Measurements from ENCODE around the gene OR2A14.

GRCh38 chr7:144122876-144123275, at the start of gene OR2A14:
- TF ChIP-seq POLR2AphosphoS5 (IDR thresholded peaks at IDR 0.05; ENCODE audit: borderline replicate concordance, low read depth, low read length) (no peak), EZH2 (IDR thresholded peaks at IDR 0.05) (no peak), FOXP2 (optimal IDR thresholded peaks at IDR 0.05; ENCODE audit: control extremely low read depth, extremely low read length, insufficient read depth) (no peak)

Measured in SK-N-MC (cell line).